ENCODE data around the gene INTU.
"Not testable (repeated sequence)": the region's sequence is repeated elsewhere in the genome, so short reads cannot be mapped to it uniquely, and the experiment has no call there.

The INTU gene

GRCh38 chr4:127632420-127633403 lies at the start of gene INTU:
Gene INTU (plus strand): TSS chr4:127632957. CDS start chr4:127633035, 78 bp downstream.
- no peak for DNase-seq

GRCh38 chr4:127586496-127586895 lies 46.3 kb upstream of the INTU start:
- DNase-seq: not testable (repeated sequence)

- DNase-seq: no peak
Observed at GRCh38 chr4:127586922-127587571, 45.7 kb upstream of the INTU start.

DNA sequence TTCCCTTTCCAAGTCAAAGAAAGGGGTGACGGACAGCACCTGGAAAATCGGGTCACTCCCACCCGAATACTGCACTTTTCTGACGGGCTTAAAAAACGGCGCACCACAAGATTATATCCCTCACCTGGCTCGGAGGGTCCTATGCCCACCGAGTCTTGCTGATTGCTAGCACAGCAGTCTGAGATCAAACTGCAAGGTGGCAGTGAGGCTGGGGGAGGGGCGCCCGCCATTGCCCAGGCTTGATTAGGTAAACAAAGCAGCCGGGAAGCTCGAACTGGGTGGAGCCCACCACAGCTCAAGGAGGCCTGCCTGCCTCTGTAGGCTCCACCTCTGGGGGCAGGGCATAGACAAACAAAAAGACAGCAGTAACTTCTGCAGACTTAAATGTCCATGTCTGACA lies 43.6 kb upstream of the INTU start:
- DNase-seq: not testable (repeated sequence)

- DNase-seq: no peak
Observed at GRCh38 chr4:127598656-127599055, 34.1 kb upstream of the INTU start.

- DNase-seq: no peak
Observed at GRCh38 chr4:127601029-127601428, 31.7 kb upstream of the INTU start.

DNA sequence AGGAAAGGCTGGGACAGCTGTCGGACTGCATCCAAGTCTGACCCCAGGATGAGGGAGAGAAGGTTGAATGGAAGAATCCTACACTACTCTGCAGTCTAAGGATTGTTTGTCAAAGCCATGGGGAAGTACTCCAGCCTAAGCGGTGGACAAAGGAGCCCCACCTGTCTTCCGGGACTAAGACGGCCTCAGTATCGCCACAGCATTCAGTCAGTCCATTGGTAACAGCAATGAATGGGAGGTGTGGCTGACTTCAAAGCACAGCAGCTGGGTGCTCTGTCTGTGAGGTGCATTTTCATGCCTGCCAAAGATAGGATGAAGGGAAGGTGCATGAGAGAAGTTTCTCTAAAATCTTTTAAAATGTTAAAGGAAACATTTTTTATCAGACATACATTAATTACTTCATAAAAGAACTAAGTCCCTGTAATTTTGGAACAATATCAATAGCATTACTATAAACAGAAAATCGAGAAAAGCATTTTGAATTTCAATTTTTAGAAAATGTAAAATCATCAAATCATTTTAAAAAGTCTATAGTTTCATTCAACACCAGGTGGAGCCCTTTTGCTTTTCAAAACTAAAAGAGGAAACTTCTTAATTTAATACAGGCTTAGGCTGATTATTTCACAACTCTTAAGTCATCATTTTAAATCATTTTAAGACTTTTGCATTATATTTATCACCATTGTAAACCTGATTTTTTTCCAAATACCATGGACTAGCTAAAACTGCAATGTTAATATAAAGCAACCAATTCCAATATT lies 27.6 kb upstream of the INTU start:
- no peak for DNase-seq

DNA sequence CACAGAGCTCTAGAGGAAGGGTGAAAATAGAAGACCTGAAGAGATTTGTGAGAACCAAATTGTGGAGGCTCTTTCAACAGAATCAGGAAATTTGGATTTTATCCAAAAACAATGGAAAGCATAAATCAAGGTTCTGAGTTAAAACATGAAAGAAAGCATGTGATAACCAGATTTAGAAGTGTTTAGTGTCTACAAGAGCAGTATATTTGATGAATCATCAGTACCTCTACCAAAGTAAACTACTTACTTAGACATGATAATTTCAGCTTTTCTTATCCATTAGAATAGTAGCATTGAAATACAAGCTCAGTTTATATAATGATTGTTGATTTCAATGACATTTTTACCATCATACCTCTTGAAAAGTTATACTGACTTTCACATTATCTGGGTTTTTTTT lies 25.9 kb upstream of the INTU start:
- no peak for DNase-seq

DNA sequence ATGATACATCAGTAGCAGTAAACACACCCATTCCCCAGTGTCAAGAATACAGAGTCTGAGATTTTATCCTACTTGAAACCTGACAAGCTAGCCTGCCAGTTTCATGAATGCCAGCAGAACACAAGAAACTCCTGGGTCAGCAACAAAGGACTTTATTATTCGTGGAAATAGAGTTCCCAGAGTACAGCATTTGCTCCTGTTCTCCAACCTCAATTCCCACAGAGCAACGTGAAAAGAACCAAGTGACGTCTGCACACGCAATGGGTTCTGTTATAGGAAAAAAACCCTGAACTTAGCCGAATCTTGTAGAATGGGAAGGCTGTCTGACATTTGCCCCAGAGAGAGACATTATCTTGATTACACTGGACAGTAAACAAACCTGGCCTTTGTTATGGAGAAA lies 23.3 kb upstream of the INTU start:
- no peak for DNase-seq

GRCh38 chr4:127610488-127610887 lies 22.3 kb upstream of the INTU start:
- no peak for DNase-seq

- DNase-seq: no peak
Observed at GRCh38 chr4:127616898-127617297, 15.9 kb upstream of the INTU start.

GRCh38 chr4:127618427-127618826 lies 14.3 kb upstream of the INTU start:
- no peak for DNase-seq

DNA sequence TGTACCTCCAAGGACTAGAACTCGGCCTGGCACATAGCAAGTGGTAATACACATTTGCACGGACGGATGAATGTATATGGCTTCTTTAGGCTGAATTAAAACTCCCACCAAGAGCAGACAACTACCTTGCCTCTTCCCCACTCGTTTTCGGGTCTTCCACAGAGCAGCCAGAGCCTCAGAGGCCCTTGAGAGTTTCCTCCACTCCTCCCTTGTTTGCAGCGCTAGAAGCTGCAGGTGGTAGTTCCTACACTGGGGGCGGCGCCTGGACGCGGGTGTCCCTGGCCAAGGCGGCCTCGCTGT lies 10.2 kb upstream of the INTU start:
- DNase-seq: no peak

GRCh38 chr4:127622921-127623796 lies 9.6 kb upstream of the INTU start:
- DNase-seq: no peak

- no peak for DNase-seq
Observed at GRCh38 chr4:127623797-127624083, 9.0 kb upstream of the INTU start.

GRCh38 chr4:127624173-127624572 lies 8.6 kb upstream of the INTU start:
- DNase-seq: no peak

- no peak for DNase-seq
Observed at GRCh38 chr4:127629371-127629770, 3.4 kb upstream of the INTU start.

DNA sequence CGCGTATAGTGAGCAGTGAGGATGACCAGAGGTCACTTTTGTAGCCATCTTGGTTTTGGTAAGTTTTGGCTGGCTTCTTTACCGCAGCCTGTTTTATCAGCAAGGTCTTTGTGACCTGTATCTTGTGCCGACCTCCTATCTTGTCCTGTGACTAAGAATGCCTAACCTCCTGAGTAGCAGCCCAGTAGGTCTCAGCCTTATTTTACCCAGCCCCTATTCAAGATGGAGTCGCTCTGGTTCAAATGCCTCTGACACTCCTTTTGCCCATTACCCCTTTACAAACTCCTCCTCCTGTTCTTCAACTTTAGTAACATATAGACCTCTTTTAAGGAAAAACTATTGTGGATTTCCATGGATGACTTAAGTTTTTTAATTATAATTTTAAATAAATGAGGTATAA lies 2.6 kb upstream of the INTU start:
- no peak for DNase-seq

DNA sequence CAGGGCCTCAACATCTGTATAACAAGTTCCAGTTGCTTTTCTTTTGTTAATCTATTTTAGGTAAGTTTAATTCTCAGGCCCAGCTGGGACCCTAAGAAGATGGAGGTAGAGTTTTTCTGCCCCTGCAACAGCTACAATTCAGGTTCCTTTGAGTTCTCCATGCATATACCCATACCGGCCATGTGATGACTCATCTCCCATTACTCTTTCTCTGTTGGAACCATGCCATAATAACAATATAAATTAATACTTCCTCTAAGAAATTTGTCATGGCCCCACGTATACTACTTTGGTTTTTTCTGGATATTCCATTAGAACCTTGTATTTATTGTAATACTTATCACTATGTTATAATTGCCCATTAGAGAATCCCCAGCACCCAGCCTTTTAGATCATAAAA lies 1.3 kb upstream of the INTU start:
- DNase-seq: no peak

DNA sequence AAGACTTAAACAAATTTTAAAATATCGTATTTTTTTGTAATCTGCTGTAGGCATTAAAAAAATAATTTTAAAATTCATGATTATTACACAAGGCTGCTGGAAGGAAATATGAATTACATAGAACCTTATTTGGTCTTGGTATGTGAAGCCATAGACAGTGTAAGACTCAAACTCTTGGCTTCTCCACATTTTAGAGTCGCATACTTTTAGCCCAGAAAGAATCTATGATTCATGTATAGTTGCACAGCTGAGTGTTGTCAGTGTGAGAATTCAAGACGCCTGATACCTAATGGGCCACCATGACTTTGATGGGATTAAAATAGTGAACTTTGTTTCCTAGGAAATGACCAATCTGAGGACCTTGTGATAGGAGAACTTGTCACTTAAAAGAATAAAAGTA lies 1.4 kb downstream of the INTU start:
- DNase-seq: no peak

DNA sequence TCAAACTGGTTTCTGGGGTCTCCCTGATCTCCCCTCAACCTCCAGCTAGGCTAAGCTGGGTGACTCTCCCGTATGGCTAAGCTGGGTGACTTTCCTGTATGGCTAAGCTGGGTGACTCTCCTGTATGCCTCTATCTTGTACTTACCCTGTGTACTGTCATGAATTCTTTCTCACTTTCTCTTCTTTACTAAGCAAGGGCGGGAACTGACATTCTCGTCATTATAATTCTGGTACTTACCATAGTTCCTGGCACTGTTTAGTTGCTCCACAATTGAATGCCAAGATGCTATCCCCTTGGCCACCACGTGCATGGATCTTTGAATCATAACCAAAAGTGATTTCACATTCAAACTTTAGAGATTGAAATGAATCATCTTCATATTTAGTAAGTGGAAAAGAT lies 8.8 kb downstream of the INTU start:
- DNase-seq: no peak

DNA sequence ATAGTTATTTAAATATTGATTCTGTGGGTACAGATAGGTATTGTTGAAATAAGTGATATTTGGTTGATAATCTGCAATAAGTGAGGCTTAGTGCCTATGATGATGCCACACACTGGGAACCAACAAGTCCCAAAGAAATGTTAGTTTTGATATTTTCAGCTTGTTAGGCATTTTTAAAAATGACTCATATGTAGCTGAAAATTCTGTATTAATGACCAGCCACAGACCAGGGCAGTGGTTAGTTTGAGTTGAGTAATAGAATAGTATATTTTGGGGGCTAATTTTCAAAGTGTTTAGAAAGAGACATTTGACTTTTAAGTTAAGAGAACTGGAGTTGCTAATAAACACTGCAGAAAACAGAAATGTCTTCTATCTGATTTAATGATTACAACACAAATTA lies 9.4 kb downstream of the INTU start:
- DNase-seq: no peak

- DNase-seq: no peak
Observed at GRCh38 chr4:127643791-127644190, 11.0 kb downstream of the INTU start.
